Measurements from ENCODE around the gene ZAR1. TPM values are rescaled to one million over a fixed set of nuclear protein-coding genes. Genes with fewer than 3 reads are reported as not detected.

The ZAR1 gene
- polyA plus RNA-seq, 3 donors, result 0.16 TPM; not detected in 2

Other genes with a start within 250 kb of the ZAR1 start
- gene TEC, start 220.4 kb upstream of the ZAR1 start, polyA plus RNA-seq (ENCODE audit: insufficient read length in 3 of 3), result 1 to 10 TPM; 3.3 to 4.8 (median 4.3) TPM
- gene SLAIN2, start 148.7 kb upstream of the ZAR1 start, polyA plus RNA-seq (ENCODE audit: insufficient read length in 3 of 3), result 10 to 100 TPM; 56.9 to 69.3 (median 59.9) TPM
- gene SLC10A4, start 6.9 kb upstream of the ZAR1 start, polyA plus RNA-seq (ENCODE audit: insufficient read length in 3 of 3), result under 1 TPM in 2 of 3 donors, not detected in 1; 0.21 to 0.29 TPM